Neural crest cell (in vitro differentiated cells): Measurements from ENCODE around the gene C14orf180. TPM values are rescaled to one million over a fixed set of nuclear protein-coding genes. Genes with fewer than 3 reads are reported as not detected.

ENCODE experiments used
- DNase-seq: peaks from one replicate; pipeline ENCODE4 v3.0.0; 2021; ENCODE audit warnings: low read depth, mixed read lengths, low spot score
- H3K27ac Mint-ChIP-seq: one replicate; pipeline ENCODE4 v1.8.0; 2021; ENCODE audit warnings: mild to moderate bottlenecking, mixed read lengths; ENCODE audit not compliant: unreplicated experiment
- H3K27me3 Mint-ChIP-seq: 2 replicates; pipeline ENCODE4 v1.8.0; 2021; ENCODE audit warnings: low read depth, mild to moderate bottlenecking, mixed read lengths
- H3K36me3 Mint-ChIP-seq: 2 replicates; pipeline ENCODE4 v1.8.0; 2021; ENCODE audit warnings: low read depth, mild to moderate bottlenecking, mixed read lengths
- H3K4me1 Mint-ChIP-seq: 2 replicates; pipeline ENCODE4 v1.8.0; 2021; ENCODE audit warnings: mixed read lengths
- H3K4me3 Mint-ChIP-seq: one replicate; pipeline ENCODE4 v1.8.0; 2021; ENCODE audit warnings: mild to moderate bottlenecking, mixed read lengths
- H3K9me3 Mint-ChIP-seq: 2 replicates; pipeline ENCODE4 v1.8.0; 2021; ENCODE audit warnings: mixed read lengths
- total RNA-seq: library from RNA; stranded (reverse); gene quantifications from 2 replicates; pipeline ENCODE4 v1.2.1, GENCODE V29; 2021
- TF ChIP-seq, protein P1 (sequence below): fragments of 200-600 bp; sonication (generic); conservative IDR thresholded peaks from 2 replicates; pipeline ENCODE4 v1.5.0; 2021; ENCODE audit warnings: antibody characterized with exemption, mild to moderate bottlenecking

The C14orf180 gene
- total RNA-seq, 1 donor from 2014 or later = not detected

DNA sequence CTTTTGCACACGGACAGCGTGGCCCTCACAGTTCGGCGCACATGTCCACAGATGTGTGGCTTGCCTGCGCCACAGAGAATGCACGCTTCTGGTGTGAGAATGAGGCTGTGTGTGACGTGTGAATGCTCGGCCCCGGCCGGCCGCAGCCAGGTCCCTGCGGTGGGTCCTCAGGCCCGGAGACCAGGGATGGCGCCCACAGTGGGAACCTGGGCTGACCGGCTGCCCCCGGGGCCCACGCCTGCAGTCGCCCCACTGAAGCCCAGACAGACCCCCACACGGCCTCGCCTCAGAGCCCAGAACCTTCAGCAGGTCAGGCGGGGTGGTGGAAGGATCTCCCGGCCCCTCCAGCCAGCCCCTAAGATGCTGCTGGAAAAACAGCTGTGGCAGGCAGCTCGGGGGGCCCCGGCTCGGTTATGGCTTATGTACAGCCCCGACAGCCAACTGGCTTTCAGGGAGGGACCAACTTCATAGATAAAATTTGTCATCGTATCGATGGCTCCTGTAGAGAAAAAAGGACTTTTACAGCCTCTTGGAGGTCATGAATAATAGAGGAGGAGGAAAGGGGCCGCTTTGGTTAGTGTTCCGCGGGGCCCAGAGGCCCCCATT lies 4.5 kb upstream of the C14orf180 start:
- TF ChIP-seq, protein P1, sequence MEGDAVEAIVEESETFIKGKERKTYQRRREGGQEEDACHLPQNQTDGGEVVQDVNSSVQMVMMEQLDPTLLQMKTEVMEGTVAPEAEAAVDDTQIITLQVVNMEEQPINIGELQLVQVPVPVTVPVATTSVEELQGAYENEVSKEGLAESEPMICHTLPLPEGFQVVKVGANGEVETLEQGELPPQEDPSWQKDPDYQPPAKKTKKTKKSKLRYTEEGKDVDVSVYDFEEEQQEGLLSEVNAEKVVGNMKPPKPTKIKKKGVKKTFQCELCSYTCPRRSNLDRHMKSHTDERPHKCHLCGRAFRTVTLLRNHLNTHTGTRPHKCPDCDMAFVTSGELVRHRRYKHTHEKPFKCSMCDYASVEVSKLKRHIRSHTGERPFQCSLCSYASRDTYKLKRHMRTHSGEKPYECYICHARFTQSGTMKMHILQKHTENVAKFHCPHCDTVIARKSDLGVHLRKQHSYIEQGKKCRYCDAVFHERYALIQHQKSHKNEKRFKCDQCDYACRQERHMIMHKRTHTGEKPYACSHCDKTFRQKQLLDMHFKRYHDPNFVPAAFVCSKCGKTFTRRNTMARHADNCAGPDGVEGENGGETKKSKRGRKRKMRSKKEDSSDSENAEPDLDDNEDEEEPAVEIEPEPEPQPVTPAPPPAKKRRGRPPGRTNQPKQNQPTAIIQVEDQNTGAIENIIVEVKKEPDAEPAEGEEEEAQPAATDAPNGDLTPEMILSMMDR = no peak
- no peaks in the 10 kb centered on the region for H3K36me3 Mint-ChIP-seq
- DNase-seq = no peak

DNA sequence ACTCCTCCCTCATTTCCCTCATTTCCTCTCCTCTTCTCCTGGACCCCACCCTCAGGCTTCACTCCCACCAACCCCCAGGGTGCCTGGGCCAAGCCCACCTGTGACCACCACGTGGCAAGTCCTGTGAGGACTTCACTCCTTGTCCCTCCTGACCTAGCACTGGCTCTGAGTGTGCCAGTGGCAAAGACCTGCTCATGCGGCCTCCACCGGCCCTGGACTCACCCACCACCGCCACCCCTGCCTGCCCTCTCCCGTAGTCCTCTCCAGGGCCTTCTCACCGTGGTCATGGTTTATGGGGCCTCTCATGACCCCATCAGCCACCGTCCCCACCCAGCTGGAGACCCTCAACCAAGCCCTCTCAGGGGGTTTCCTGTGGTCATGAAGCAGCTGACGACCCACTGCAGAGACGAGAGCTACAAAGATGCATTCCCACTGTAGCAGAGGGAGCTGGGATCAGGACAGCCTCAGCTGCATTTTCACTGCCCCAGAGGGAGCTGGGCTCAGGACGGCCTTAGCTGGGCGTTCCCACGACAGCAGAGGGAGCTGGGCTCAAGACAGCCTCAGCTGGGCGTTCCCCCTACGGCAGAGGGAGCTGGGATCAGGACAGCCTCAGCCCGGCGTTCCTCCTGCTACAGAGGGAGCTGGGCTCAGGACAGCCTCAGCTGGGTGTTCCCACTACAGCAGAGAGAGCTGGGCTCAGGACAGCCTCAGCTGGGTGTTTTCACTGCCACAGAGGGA lies 3.2 kb upstream of the C14orf180 start:
- H3K36me3 Mint-ChIP-seq = no peaks in the 10 kb centered on the region
- H3K4me3 Mint-ChIP-seq = no peak overlapping the region
- no peak overlapping the region for H3K27ac Mint-ChIP-seq
- no peak for DNase-seq
- TF ChIP-seq, protein P1 = no peak
- H3K4me1 Mint-ChIP-seq = peaks cover 15% of the 10 kb centered on the region
- H3K9me3 Mint-ChIP-seq = no peaks in the 10 kb centered on the region
- no peaks in the 10 kb centered on the region for H3K27me3 Mint-ChIP-seq

More for the DNA sequence above, 4.5 kb upstream of the C14orf180 start:
- Mint-ChIP-seq H3K27ac (no peak overlapping the region), H3K9me3 (no peaks in the 10 kb centered on the region), H3K4me3 (no peak overlapping the region), H3K27me3 (no peaks in the 10 kb centered on the region), H3K4me1 (peaks cover 15% of the 10 kb centered on the region)

DNA sequence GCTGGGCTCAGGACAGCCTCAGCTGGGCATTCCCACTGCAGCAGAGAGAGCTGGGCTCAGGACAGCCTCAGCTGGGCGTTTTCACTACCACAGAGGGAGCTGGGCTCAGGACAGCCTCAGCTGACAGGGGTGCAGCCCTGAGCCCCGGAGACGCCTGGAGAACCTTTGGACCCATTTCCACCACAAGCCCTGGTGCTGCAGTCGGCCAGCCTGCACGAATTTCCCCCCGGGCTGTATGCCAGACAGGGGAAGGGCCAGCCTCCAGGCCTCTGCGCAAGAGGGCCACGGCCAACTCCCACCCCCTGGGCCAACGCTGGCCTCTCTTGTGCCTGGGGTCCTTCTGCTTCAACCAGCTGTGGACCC lies 2.6 kb upstream of the C14orf180 start:
- no peaks in the 10 kb centered on the region for H3K9me3 Mint-ChIP-seq
- no peak overlapping the region for H3K4me3 Mint-ChIP-seq
- TF ChIP-seq, protein P1 = no peak
- peaks cover 15% of the 10 kb centered on the region for H3K4me1 Mint-ChIP-seq
- H3K27ac Mint-ChIP-seq = no peak overlapping the region
- no peaks in the 10 kb centered on the region for H3K27me3 Mint-ChIP-seq
- H3K36me3 Mint-ChIP-seq = no peaks in the 10 kb centered on the region
- no peak for DNase-seq

- TF ChIP-seq, protein P1 = no peak
- peaks cover 15% of the 10 kb centered on the region for H3K4me1 Mint-ChIP-seq
Measured at GRCh38 chr14:104577426-104577825, 2.1 kb upstream of the C14orf180 start.

GRCh38 chr14:104577847-104578301 lies 1.7 kb upstream of the C14orf180 start:
- no peak overlapping the region for H3K4me3 Mint-ChIP-seq
- no peaks in the 10 kb centered on the region for H3K36me3 Mint-ChIP-seq
- H3K4me1 Mint-ChIP-seq = peaks cover 15% of the 10 kb centered on the region
- DNase-seq = no peak
- no peaks in the 10 kb centered on the region for H3K9me3 Mint-ChIP-seq
- H3K27me3 Mint-ChIP-seq = no peaks in the 10 kb centered on the region
- TF ChIP-seq, protein P1 = no peak
- no peak overlapping the region for H3K27ac Mint-ChIP-seq

More at GRCh38 chr14:104577426-104577825, 2.1 kb upstream of the C14orf180 start:
- Mint-ChIP-seq H3K36me3 (no peaks in the 10 kb centered on the region), H3K9me3 (no peaks in the 10 kb centered on the region), H3K27me3 (no peaks in the 10 kb centered on the region), H3K27ac (no peak overlapping the region), H3K4me3 (no peak overlapping the region)
- DNase-seq = no peak
